GM19328 (cell line): ENCODE measurements around the gene HINFP.
A peak's percentile ranks its signal among the peaks of the same experiment; 100 is the strongest.

Source experiments
- ATAC-seq: cut with Tn5 transposase; IDR thresholded peaks from one replicate; pipeline ENCODE4 v1.9.1; 2021; ENCODE audit warnings: mild to moderate bottlenecking, moderate library complexity; ENCODE audit not compliant: unreplicated experiment

Gene HINFP, protein sequence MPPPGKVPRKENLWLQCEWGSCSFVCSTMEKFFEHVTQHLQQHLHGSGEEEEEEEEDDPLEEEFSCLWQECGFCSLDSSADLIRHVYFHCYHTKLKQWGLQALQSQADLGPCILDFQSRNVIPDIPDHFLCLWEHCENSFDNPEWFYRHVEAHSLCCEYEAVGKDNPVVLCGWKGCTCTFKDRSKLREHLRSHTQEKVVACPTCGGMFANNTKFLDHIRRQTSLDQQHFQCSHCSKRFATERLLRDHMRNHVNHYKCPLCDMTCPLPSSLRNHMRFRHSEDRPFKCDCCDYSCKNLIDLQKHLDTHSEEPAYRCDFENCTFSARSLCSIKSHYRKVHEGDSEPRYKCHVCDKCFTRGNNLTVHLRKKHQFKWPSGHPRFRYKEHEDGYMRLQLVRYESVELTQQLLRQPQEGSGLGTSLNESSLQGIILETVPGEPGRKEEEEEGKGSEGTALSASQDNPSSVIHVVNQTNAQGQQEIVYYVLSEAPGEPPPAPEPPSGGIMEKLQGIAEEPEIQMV

DNA sequence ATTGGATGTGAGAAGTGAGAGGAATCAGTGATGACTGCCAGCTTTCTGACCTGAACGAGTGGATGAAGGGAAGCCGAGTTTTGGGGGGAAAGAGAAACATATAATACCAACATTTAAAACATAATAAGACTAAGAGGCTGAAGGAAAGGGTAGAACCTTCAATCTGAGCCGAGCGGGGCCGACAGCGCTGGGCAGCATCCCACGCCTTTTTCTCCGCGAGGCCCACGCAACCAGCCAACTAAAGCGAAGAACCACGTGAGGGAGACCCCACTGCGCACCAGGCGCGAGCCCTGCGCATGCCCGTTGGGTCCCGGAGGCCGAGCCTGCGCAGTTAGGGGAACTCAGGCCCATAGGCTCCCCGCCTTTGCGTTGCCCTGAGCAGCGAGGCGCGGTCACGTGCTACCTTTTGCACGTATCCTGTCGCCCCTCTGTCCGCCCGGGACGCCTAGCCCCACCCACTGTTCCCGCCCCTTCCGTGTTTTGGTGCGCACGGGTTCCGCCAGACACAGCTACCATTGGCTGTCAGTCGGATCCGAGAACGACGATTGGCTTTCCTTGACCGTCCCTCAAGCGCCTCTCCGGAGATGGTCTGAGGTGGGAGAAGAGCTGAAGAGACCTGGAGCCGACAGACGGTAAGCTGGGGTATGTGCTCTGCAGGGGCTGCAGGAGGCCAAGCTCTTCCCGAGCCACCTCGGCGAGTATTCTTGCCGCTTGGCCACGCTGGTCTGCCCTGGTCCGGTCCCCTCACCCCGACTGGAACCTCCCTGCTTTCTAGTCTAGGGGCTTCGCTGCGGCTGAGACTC, at the start of gene HINFP:
TSS of gene HINFP (plus strand) at position 573 of the 803 bp plus-strand sequence. CDS start 5,365 bp downstream, outside the sequence.
- peak; percentile 96 for ATAC-seq

DNA sequence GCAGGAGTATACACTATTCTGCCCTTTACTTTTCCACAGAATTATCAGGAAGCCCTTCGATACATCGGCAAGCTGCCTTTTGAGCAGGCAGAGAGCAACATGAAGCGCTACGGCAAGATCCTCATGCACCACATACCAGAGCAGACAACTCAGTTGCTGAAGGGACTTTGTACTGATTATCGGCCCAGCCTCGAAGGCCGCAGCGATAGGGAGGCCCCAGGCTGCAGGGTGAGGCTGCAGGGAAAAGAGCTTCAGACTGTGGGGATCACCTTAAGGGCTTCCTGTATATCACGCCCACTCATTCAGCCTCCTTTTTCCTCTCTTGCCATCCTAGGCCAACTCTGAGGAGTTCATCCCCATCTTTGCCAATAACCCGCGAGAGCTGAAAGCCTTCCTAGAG, 43.5 kb upstream of the HINFP start:
- no peak for ATAC-seq

DNA sequence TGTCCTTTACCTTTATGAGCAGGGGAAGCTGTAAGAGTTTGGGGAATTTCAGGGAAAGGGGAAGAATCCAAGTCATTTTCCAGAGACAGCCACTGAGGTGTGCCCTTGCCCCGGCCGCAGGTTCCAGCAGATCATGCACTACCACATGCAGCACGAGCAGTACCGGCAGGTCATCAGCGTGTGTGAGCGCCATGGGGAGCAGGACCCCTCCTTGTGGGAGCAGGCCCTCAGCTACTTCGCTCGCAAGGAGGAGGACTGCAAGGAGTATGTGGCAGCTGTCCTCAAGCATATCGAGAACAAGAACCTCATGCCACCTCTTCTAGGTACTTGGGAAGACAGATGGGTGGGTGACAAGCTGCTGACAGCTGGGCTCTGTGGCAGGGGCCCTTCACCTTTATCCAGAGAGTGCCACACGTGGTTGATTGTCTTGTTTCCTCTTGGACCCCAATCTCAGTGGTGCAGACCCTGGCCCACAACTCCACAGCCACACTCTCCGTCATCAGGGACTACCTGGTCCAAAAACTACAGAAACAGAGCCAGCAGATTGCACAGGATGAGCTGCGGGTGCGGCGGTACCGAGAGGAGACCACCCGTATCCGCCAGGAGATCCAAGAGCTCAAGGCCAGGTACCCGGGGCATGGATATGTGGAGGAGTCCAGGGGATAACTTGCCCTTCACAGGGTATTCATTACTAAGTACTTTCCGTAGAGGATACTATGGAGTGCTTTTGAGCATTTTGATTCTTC, 42.5 kb upstream of the HINFP start:
- ATAC-seq = no peak

DNA sequence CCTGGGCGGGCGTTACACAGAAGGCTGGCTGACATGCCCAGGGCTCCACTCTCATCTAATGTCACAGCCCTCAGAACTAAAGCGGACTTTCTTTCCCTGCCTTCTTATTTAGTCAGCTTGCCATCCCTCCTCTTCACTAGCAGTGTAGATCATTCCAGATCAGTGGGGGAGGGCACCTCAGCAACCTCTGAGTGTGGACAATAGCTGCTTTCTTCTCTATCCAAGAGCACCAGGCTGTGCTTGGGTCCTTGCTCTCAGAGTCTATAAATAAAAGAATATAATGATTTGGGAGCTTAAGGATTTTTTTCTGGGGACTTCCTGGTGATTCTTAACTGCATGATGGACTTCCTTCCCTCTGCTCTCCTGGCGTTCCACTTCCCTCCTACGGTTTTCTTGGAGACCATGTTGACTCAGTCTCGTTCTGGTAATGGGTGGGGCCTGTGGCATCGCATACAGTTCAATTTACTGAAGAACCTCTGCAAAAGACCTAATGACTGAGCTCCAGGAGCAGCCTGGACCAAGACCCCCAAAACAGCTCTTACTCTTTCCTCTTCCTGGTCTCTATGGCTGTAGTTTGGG, 39.6 kb upstream of the HINFP start:
- ATAC-seq = no peak

DNA sequence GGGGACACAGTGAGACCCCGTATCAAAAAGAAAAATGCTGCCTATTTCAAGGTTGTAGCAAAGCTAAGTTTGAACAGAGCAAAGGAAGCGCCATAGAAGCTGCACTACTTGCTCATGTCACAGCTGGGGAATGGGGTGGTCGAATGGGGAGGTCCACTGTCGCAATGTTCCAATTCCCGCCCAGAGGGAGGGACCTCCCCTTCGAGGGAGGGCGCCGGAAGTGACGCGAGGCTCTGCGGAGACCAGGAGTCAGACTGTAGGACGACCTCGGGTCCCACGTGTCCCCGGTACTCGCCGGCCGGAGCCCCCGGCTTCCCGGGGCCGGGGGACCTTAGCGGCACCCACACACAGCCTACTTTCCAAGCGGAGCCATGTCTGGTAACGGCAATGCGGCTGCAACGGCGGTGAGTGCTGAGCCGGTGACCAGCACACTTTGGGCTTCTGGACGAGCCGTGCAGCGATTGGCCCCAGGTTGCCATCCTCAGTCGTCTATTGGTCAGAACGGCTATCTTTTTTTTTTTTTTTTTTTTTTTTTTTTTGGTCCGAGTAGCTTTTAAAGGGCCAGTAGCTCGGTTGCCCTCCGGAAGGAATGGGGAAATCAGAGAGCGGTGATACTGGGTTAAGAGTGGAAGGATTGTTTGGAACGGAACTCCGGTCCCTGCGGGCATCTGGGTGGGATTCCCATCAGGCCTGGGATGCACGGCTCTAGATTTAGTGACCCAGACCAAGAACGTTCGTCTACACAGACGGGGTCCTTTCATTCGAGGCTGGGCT, 36.5 kb upstream of the HINFP start, which contains the start of gene HMBS:
TSS of gene HMBS (plus strand) at position 219 of the 774 bp plus-strand sequence. CDS start at position 372, 153 bp downstream.
- peak; percentile 83 for ATAC-seq

DNA sequence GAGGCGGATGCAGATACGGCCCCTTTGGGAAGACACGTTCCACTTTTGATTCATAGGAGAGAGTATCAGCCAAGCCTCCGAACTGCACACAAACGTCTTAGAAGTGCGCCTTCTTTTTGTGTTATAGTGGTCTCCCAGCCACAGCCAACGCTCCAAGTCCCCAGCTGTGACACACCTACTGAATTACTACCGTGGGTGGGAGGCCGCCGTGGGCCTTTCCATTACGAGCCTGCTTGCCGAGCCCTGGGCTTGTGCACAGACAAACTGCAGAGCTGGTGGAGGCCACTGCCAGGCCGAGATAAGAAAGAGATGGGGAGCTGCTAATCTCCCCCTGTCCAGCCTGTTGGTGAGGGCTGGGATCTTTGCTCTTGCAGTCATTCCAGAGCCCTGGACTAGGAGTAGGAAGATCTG, 35.9 kb upstream of the HINFP start:
- ATAC-seq = no peak

DNA sequence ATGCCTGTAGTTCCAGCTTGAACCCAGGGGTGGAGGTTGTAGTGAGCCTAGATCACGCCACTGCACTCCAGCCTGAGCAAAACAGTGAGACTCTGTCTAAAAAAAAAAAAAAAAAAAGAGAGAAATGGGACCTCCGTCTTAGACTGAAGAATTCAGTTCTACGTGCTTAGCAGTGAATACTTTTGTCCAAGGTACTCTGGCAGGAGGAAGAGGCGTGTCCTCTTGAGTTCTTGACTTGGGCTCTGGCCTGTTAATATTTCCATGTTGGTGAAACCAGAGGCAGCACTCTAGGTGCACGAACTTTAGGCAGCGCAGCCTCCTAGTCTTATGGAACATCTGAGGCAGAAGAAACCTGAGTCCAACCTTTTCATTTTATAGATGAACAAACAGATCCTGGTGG, 34.3 kb upstream of the HINFP start:
- no peak for ATAC-seq

DNA sequence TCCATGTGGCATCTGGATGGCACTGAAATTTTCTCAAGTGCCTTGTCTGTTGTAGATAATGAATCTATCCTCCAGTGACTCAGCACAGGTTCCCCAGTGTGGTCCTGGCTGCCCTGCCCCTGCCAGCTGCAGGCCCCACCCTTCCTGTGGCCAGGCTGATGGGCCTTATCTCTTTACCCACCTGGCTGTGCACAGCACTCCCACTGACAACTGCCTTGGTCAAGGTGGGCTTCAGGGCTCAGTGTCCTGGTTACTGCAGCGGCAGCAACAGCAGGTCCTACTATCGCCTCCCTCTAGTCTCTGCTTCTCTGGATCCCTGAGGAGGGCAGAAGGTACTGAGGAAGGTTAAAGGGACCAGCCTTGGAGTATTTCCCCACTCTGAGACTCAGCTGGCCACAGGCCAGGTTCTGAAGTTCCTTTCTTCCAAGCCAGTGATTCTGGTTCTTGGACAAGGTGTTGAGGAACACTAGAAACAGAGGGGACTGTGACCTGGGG, 33.6 kb upstream of the HINFP start:
- ATAC-seq = no peak

DNA sequence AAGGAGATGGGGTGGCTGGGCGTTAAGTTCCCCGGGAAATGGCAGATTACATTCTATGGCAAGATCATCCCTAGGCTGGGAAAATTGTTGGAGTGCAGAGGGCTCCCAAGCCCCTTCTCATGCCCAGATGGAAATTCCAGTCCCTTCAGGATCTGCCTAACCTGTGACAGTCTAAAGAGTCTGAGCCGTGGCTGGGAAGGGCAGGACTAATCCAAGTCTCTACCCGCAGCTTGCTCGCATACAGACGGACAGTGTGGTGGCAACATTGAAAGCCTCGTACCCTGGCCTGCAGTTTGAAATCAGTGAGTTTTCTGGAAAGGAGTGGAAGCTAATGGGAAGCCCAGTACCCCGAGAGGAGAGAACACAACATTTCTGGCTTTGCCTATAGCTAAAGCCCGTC, 33.0 kb upstream of the HINFP start:
- ATAC-seq = no peak

DNA sequence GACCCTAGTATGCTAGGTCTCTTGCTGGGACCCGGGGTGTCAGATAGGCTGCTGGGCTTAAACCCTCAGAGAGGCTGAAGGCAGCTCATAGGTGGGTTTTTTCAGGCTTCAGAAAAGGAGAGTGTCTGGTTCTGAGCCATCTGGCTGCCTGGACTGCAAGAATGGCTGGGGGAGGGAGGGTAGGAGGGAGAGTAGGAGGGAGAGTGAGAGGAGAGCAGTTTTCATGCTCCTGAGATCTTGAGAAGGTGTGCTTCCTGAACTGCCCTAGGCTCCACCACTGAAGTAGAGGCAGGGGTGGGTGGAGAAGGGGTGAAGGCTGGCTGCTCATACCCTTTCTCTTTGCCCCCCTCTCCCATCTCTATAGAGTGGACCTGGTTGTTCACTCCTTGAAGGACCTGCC, 32.1 kb upstream of the HINFP start:
- no peak for ATAC-seq

DNA sequence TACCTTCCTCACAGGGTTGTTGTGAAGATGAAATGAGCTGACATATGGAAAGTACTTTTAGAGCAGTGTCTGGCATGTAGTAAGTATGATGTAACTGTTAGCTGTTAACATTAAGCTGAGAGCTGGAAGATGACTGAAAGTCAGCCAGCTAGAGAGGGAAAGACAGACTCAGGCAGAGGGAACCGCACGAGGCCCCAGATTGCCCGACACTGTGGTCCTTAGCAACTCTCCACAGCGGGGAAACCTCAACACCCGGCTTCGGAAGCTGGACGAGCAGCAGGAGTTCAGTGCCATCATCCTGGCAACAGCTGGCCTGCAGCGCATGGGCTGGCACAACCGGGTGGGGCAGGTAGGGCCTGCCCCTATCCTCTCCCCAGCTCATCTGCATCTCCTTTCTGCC, 30.2 kb upstream of the HINFP start:
- ATAC-seq = no peak

DNA sequence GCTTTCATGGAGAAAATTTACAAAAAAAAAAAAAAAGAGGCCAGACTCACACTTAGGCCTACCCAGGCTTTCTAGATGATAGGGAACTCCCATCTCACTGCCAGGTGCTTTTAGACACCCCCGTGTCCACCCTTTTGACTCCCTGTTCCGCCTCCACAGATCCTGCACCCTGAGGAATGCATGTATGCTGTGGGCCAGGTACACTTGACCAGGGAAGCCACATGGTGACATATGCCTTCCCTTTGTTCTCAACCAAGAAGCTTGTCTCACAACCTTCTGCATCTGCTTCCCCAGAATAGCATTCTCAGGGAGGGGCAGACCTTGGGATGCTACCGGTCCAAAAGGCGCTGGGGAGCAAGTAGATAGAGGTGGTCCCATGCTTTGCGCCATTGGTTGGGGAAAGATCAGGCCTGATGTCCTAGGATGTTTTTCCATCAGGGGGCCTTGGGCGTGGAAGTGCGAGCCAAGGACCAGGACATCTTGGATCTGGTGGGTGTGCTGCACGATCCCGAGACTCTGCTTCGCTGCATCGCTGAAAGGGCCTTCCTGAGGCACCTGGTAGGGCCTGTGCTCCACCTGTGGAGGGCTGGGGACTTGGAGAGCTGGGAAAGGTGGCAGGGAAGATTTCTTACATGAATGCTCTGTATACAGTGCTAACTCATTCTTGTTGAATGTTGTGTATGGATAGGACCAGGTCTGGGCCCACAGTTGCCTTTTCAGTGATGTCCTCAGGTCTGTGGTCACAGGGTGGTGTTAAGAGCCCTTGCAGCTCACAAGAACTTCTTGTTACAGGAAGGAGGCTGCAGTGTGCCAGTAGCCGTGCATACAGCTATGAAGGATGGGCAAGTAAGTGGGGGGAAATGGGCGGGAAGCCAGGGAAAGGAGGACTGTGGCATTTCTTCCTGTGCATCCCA, 29.2 kb upstream of the HINFP start:
- no peak for ATAC-seq

DNA sequence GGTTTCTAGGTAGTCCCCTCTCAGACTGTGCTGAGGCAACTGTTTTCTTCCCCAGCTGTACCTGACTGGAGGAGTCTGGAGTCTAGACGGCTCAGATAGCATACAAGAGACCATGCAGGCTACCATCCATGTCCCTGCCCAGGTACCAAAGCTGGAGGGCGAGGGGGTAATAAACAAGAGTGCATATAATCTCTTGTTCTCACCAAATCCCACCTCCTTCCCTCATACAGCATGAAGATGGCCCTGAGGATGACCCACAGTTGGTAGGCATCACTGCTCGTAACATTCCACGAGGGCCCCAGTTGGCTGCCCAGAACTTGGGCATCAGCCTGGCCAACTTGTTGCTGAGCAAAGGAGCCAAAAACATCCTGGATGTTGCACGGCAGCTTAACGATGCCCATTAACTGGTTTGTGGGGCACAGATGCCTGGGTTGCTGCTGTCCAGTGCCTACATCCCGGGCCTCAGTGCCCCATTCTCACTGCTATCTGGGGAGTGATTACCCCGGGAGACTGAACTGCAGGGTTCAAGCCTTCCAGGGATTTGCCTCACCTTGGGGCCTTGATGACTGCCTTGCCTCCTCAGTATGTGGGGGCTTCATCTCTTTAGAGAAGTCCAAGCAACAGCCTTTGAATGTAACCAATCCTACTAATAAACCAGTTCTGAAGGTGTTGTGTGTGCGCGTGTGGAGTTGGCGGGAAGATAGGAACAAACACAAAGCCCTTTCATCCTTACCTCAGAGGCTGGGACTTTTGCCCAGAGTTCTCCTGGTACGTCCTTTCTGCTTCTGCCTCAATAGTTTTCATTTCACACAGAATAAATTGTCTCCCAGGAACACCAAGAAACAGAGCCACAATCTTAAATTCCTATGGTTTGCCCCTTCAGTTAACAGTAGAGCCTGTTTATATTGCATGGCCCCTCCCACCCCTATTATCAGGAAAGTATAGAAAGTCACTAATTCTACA, 28.2 kb upstream of the HINFP start:
- no peak for ATAC-seq

DNA sequence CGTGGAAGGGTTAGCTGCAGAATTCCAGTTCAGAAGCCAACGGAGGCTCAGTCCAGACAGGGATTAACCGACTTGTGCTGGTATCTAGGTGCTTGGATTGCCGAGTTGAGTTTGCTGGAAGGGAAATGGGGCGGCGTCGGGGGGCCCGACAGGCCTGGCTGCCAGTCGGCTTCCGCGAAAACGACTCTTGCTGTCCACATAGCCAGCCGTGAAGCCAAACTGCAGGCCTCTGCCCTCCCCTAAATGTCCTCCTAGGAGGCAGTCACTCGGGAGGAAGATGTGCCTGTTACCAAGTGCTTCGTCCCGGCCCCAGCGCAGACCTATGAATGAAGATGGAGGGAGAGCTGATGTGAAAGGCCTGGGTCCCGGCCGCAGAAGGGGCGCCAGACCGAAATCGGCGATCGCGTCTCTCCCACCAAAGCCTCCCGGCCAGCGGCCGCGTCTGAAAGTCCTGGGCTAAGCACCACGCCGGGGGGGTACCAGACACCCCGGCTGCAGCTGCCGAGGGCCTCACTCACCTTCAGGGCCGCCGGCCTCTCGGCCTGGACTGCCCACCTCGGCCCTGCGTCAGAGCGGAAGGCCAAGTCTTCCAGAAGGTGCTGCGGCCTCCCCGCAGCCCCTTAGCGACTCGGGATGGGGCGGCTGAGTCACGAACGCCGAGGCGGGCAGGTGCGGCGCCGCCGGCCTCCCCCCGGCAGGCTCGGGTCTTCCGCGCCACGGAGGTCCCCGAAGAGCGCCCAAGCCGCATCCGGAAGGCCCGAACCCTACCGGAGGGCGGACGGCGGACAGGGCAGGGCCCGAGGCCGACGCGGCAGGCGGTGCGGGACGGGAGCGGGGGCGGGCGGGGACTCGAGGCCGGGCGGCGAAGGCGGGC, 27.2 kb upstream of the HINFP start:
- ATAC-seq = no peak

DNA sequence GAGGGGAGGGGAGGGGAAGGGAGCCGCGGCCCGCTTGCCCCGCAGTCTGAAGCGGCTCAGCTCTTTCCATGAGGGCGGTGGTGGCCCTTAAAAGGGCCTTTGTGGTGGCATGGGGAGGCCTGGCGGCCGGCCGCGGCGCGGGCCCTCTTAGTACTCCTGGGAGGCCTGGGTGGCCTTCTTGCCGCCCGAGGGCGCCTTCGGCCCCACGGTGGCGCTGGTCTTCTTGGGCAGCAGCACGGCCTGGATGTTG, 26.6 kb upstream of the HINFP start:
- peak; percentile 23 for ATAC-seq

DNA sequence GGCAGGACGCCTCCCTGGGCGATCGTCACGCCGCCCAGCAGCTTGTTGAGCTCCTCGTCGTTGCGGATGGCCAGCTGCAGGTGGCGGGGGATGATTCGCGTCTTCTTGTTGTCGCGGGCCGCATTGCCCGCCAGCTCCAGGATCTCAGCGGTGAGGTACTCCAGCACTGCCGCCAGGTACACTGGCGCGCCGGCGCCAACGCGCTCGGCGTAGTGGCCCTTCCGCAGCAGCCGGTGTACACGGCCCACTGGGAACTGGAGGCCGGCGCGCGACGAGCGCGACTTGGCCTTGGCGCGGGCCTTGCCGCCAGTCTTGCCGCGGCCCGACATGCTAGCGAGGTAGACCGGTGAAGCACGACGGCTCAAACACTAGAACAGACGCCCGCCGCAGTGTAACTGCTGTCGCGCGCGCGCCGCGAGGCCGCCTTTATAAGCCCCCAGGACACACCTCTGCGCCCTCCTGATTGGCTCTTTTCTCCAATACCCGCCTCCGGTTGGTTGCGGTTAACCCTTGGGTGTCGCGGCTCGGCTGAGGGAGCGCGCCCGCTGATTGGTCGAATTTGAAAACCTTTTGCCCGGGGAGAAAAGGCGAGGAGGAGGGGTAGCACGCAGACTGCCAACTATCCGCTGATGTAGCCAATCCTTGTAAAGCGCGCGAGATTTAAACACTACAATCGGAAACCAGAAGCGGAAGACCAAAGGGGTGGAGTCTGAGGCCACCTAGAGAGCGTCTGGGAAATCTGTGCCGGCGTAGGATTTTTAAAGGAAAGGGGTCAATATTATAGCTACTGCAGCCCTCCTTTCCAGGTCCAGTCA, 26.1 kb upstream of the HINFP start:
- ATAC-seq = peak; percentile 82
